Panc1 (cell line): ENCODE results near the gene ZNF48. TPM values are rescaled to one million over a fixed set of nuclear protein-coding genes. Genes with fewer than 3 reads are reported as not detected.

ENCODE experiments used
- ATAC-seq: fragments of 200-7000 bp; cut with Tn5 transposase; 2 replicates; pipeline ENCODE4 v1.9.1; 2020; ENCODE audit warnings: mild to moderate bottlenecking, moderate library complexity
- Bru-seq: library from RNA; stranded (reverse); fragments of 400-500 nt; gene quantifications from one replicate; lab custom pipeline; 2021; lab: Mats Ljungman, UMichigan
- BruChase-seq, 2 experiments: library from RNA; stranded (reverse); fragments of 400-500 nt; gene quantifications; one replicate each; lab custom pipeline; 2021; lab: Mats Ljungman, UMichigan
- BruUV-seq: library from RNA; stranded (reverse); fragments of 400-500 nt; replicated peaks from 2 replicates; lab custom pipeline; 2021; lab: Mats Ljungman, UMichigan
- CTCF ChIA-PET: fragments of 300-600 bp; sonication (Branson Sonifier 250); formaldehyde crosslinking; loops from one replicate; lab custom pipeline; 2022; ENCODE audit warnings: antibody characterized with exemption; lab: Charles Lee
- POLR2A ChIA-PET: fragments of 300-600 bp; sonication (Branson Sonifier 250); formaldehyde crosslinking; loops from one replicate; lab custom pipeline; 2022; ENCODE audit warnings: antibody characterized with exemption; lab: Charles Lee
- DNase-seq: peaks from one replicate; pipeline ENCODE4 v3.0.0-alpha.2; 2010; ENCODE audit warnings: low read depth, low spot score
- H3K27ac ChIP-seq: 2 replicates; pipeline ENCODE4 v1.5.1; 2011; ENCODE audit warnings: mild to moderate bottlenecking, low read length, inconsistent platforms
- H3K27me3 ChIP-seq: fragments of 200-500 bp; sonication (Bioruptor generic); 2 replicates; pipeline ENCODE4 v1.6.0; 2014; ENCODE audit warnings: low read length, inconsistent platforms; ENCODE audit not compliant: control insufficient read depth, insufficient read depth
- H3K36me3 ChIP-seq: fragments of 200-500 bp; sonication (Bioruptor generic); 2 replicates; pipeline ENCODE4 v1.5.1; 2014; ENCODE audit warnings: inconsistent platforms, mild to moderate bottlenecking, low read length, moderate library complexity; ENCODE audit not compliant: control insufficient read depth, insufficient read depth
- H3K4me1 ChIP-seq: 2 replicates; pipeline ENCODE4 v1.5.1; 2011; ENCODE audit warnings: inconsistent platforms, mild to moderate bottlenecking, low read length, moderate library complexity; ENCODE audit not compliant: control insufficient read depth, insufficient read depth
- H3K4me3 ChIP-seq, 2 experiments: 2 replicates each; pipeline ENCODE4 v1.5.1; 2011 to 2012; ENCODE audit warnings: low read depth in 2 of 2, low read length in 2 of 2, mild to moderate bottlenecking in 2 of 2, inconsistent platforms in 1 of 2, moderate library complexity in 1 of 2
- H3K9me3 ChIP-seq: fragments of 200-500 bp; sonication (Bioruptor generic); 2 replicates; pipeline ENCODE4 v1.5.1; 2014; ENCODE audit warnings: low read depth, mild to moderate bottlenecking, inconsistent platforms, low read length, moderate library complexity; ENCODE audit not compliant: control insufficient read depth, insufficient read depth
- POLR2AphosphoS5 ChIP-seq: IDR thresholded peaks from 2 replicates; pipeline ENCODE4 v1.6.1; 2012; ENCODE audit warnings: mild to moderate bottlenecking, low read depth, low read length, moderate library complexity
- SIN3A ChIP-seq: IDR thresholded peaks from 2 replicates; pipeline ENCODE4 v1.6.1; 2012; ENCODE audit warnings: low read depth, mild to moderate bottlenecking, low read length, moderate library complexity, borderline replicate concordance; ENCODE audit not compliant: insufficient read depth
- TCF7L2 ChIP-seq: IDR thresholded peaks from 2 replicates; pipeline ENCODE4 v1.6.1; 2011; ENCODE audit warnings: mild to moderate bottlenecking, low read depth, low read length, inconsistent platforms
- in situ Hi-C: cut with HindIII; loops from 2 replicates; pipeline ENCODE4 v1.10.0; 2016; ENCODE audit warnings: low sequenced_read_pairs, low pct_unique_long_range_greater_than_20kb
- intact Hi-C: fragments of 100-400 bp; cut with micrococcal nuclease; formaldehyde crosslinking; loops from one replicate; pipeline ENCODE4 v1.10.0; 2022; ENCODE audit not compliant: unreplicated experiment
- long read RNA-seq: library from polyadenylated mRNA; unstranded; transcript quantifications from one replicate; pipeline ENCODE4 v2.0.0, GENCODE V29; 2021; ENCODE audit not compliant: unreplicated experiment
- polyA plus RNA-seq: library from polyadenylated mRNA; unstranded; fragments of >200 nt; gene quantifications from one replicate; pipeline ENCODE4 v1.2.1, GENCODE V29; 2012; ENCODE audit warnings: missing spikeins; ENCODE audit not compliant: insufficient read length
- total RNA-seq: library from RNA; stranded (reverse); gene quantifications from one replicate; pipeline ENCODE4 v1.2.1, GENCODE V29; 2021; ENCODE audit not compliant: unreplicated experiment
- TF ChIP-seq, protein P1 (sequence below), 2 experiments: IDR thresholded peaks; 2 replicates each; pipeline ENCODE4 v1.6.1; 2011 to 2012; ENCODE audit warnings: low read depth in 2 of 2, control low read depth in 1 of 2, low read length in 1 of 2, mild to moderate bottlenecking in 1 of 2, moderate library complexity in 1 of 2; ENCODE audit not compliant: insufficient read depth in 1 of 2
- TF ChIP-seq, protein P2 (sequence below): fragments of 450-650 bp; IDR thresholded peaks from 2 replicates; pipeline ENCODE4 v1.5.1; 2017; ENCODE audit warnings: mild to moderate bottlenecking

ZNF48 gene
- total RNA-seq: 16.6 TPM
- 17.6 TPM for polyA plus RNA-seq
- percentile 48 among the genes with signal in this experiment for Bru-seq, nascent RNA
- percentile 55 among the genes with signal in this experiment for BruChase-seq, experiment 1, labeled RNA remaining after a 2-hour chase
- BruChase-seq, experiment 2, labeled RNA remaining after a 6-hour chase: percentile 48 among the genes with signal in this experiment
- long read RNA-seq, partial matches to known transcripts: 0 of 9 reads
- long read RNA-seq, other reads (novel, unspliced or antisense): 7 of 9 reads

DNA sequence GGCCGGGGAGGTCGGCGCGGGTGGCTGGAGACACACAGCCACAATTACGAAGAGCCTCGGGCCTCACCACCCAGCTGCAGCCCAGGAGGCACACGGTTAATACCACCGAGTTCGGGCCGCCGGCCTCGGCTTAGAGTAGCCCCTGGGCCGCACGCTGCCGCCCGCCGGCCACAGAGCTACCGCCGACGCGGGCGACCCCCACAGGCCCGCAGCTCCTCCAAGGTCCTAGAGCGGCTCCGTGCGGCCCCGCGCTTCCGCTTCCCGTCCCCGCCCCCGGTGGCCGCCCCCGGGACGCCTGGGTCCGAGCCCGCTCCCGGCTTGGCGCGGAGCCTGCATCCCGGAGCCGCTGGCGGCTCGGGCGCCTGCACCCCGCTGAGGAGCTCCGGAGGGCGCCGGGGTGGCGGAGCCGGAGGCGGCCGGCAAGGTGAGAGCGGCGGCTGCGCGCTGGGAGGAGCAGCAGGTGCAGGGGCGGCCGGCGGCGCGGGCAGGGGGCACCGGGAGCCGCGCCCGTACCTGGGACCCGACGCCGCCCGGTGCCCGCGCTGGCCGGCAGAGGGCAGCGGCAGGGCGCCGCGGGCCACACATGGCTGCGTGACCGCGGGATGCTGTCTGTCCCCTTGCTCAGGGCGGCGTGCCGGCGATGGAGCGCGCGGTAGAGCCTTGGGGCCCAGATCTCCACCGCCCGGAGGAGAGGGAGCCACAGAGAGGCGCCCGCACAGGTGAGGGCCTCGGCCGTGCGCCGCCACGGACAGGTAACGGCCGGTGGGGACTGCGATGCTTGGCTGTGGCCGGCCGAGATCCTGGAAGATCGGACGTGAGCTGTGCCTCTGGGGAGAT, at the start of gene ZNF48:
Gene ZNF48, plus strand, starts transcription at position 266 of the 837 bp plus-strand sequence. Its CDS starts 375 bp downstream, at position 641.
- BruUV-seq: no TSS peak
- ATAC-seq (peak; percentile 90), DNase-seq (no peak)
- peak within 1 kb of the TSS; percentile 93 for H3K27ac ChIP-seq
- H3K36me3 ChIP-seq: no peaks in the 10 kb centered on the region
- no peaks in the 10 kb centered on the region for H3K9me3 ChIP-seq
- peaks cover 14% of the 10 kb centered on the region for H3K4me1 ChIP-seq
- peak within 1 kb of the TSS; percentile 85 for H3K4me3 ChIP-seq
- CTCF ChIA-PET: interaction anchor here (0.6 to 1.6 kb wide), 5 partner anchors 14 to 276 kb away, joined by 3 to 9 read pairs (median 3); partner anchors contain the start of gene DCTPP1
- intact Hi-C loops (no loop called here), in situ Hi-C loops (no loop called here)
- POLR2A ChIA-PET: interaction anchor here (0.6 kb wide), 2 partner anchors 234 to 506 kb away, joined by 3 to 4 read pairs; no protein-coding TSS in a partner anchor
- H3K27me3 ChIP-seq: no peaks in the 10 kb centered on the region
- TF ChIP-seq, protein P1, sequence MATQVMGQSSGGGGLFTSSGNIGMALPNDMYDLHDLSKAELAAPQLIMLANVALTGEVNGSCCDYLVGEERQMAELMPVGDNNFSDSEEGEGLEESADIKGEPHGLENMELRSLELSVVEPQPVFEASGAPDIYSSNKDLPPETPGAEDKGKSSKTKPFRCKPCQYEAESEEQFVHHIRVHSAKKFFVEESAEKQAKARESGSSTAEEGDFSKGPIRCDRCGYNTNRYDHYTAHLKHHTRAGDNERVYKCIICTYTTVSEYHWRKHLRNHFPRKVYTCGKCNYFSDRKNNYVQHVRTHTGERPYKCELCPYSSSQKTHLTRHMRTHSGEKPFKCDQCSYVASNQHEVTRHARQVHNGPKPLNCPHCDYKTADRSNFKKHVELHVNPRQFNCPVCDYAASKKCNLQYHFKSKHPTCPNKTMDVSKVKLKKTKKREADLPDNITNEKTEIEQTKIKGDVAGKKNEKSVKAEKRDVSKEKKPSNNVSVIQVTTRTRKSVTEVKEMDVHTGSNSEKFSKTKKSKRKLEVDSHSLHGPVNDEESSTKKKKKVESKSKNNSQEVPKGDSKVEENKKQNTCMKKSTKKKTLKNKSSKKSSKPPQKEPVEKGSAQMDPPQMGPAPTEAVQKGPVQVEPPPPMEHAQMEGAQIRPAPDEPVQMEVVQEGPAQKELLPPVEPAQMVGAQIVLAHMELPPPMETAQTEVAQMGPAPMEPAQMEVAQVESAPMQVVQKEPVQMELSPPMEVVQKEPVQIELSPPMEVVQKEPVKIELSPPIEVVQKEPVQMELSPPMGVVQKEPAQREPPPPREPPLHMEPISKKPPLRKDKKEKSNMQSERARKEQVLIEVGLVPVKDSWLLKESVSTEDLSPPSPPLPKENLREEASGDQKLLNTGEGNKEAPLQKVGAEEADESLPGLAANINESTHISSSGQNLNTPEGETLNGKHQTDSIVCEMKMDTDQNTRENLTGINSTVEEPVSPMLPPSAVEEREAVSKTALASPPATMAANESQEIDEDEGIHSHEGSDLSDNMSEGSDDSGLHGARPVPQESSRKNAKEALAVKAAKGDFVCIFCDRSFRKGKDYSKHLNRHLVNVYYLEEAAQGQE (IDR thresholded peaks at IDR 0.05; ENCODE audit: insufficient read depth in 1 of 2, low read depth in 2 of 2, low read length in 1 of 2): no peak
- TF ChIP-seq TCF7L2: no peak
- TF ChIP-seq POLR2AphosphoS5: no peak; the same call in 1 of the 2 replicates
- 0 out of 2 replicates have a peak, but pooled peaks have one; percentile 71 for TF ChIP-seq SIN3A
- TF ChIP-seq, protein P2, sequence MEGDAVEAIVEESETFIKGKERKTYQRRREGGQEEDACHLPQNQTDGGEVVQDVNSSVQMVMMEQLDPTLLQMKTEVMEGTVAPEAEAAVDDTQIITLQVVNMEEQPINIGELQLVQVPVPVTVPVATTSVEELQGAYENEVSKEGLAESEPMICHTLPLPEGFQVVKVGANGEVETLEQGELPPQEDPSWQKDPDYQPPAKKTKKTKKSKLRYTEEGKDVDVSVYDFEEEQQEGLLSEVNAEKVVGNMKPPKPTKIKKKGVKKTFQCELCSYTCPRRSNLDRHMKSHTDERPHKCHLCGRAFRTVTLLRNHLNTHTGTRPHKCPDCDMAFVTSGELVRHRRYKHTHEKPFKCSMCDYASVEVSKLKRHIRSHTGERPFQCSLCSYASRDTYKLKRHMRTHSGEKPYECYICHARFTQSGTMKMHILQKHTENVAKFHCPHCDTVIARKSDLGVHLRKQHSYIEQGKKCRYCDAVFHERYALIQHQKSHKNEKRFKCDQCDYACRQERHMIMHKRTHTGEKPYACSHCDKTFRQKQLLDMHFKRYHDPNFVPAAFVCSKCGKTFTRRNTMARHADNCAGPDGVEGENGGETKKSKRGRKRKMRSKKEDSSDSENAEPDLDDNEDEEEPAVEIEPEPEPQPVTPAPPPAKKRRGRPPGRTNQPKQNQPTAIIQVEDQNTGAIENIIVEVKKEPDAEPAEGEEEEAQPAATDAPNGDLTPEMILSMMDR: peak; percentile 82; the same call in 1 of the 2 replicates

DNA sequence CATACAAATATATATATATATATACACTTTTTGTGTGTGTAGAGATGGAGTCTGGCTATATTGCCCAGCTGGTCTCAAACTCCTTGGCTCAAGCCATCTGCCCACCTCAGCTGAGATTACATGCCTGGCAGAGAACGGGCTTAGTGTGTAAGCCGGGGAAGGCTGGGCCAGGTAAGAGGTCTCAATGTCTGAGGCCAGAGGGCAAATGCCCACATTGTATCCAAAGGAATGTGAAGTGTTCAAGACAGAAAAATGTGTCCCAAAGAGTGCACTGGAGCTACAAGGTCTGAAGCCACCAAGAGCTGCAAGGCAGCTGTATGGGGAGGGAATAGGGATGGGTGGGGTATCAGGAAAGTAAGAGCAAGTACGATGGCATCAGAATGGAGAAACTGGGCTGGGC, 48.9 kb upstream of the ZNF48 start:
- H3K36me3 ChIP-seq: no peaks in the 10 kb centered on the region
- CTCF ChIA-PET: no interaction called here
- no peaks in the 10 kb centered on the region for H3K9me3 ChIP-seq
- H3K4me3 ChIP-seq: no peak overlapping the region
- H3K27me3 ChIP-seq: no peaks in the 10 kb centered on the region
- no TSS peak for BruUV-seq
- H3K27ac ChIP-seq: no peak overlapping the region
- no peak for DNase-seq
- TF ChIP-seq TCF7L2: no peak
- TF ChIP-seq, protein P1 (IDR thresholded peaks at IDR 0.05; ENCODE audit: insufficient read depth in 1 of 2, low read depth in 2 of 2, low read length in 1 of 2): no peak
- TF ChIP-seq, protein P2: no peak
- TF ChIP-seq SIN3A: no peak
- TF ChIP-seq POLR2AphosphoS5: no peak
- POLR2A ChIA-PET: no interaction called here
- in situ Hi-C loops: no loop called here
- intact Hi-C loops: no loop called here
- H3K4me1 ChIP-seq: no peaks in the 10 kb centered on the region
- ATAC-seq: no peak
